GM21723 (cell line): ENCODE data around the gene PIANP.
"Not testable (repeated sequence)": the region's sequence is repeated elsewhere in the genome, so short reads cannot be mapped to it uniquely, and the experiment has no call there.

Experiments
- ATAC-seq: cut with Tn5 transposase; IDR thresholded peaks from one replicate; pipeline ENCODE4 v1.9.1; 2021; ENCODE audit warnings: mild to moderate bottlenecking, moderate library complexity; ENCODE audit not compliant: unreplicated experiment

PIANP gene

GRCh38 chr12:6708351-6708750 lies 7.7 kb upstream of the PIANP start:
- ATAC-seq, result not testable (repeated sequence)

GRCh38 chr12:6703631-6704030 lies 3.0 kb upstream of the PIANP start:
- ATAC-seq, result no peak

- no peak for ATAC-seq
These were observed 608 bp upstream of the PIANP start for GRCh38 chr12:6701078-6701768.

- no peak for ATAC-seq
These were observed 498 bp downstream of the PIANP start for GRCh38 chr12:6699989-6700645.

- no peak for ATAC-seq
These were observed 1.2 kb downstream of the PIANP start for GRCh38 chr12:6699259-6699988.

GRCh38 chr12:6698352-6699046 lies 2.1 kb downstream of the PIANP start:
- ATAC-seq, result no peak

GRCh38 chr12:6697584-6698351 lies 2.8 kb downstream of the PIANP start:
- ATAC-seq, result no peak

GRCh38 chr12:6696690-6697583 lies 3.7 kb downstream of the PIANP start:
- ATAC-seq, result no peak

GRCh38 chr12:6695313-6696045 lies 5.1 kb downstream of the PIANP start:
- ATAC-seq, result no peak

GRCh38 chr12:6694701-6695100 lies 5.9 kb downstream of the PIANP start:
- no peak for ATAC-seq

- no peak for ATAC-seq
These were observed 6.7 kb downstream of the PIANP start for GRCh38 chr12:6693832-6694355.

- no peak for ATAC-seq
These were observed 7.7 kb downstream of the PIANP start for GRCh38 chr12:6692888-6693287.

GRCh38 chr12:6691473-6691872 lies 9.1 kb downstream of the PIANP start:
- ATAC-seq, result no peak

GRCh38 chr12:6688999-6689882 lies 11.4 kb downstream of the PIANP start, which contains the start of gene ZNF384:
Gene ZNF384 (minus strand): TSS chr12:6689375. CDS start chr12:6679520, 9,855 bp downstream.
- ATAC-seq, result peak; percentile 86

GRCh38 chr12:6688543-6688998 lies 12.0 kb downstream of the PIANP start:
- peak; percentile 2 for ATAC-seq

GRCh38 chr12:6685814-6686213 lies 14.8 kb downstream of the PIANP start:
- ATAC-seq, result no peak

- no peak for ATAC-seq
These were observed 16.0 kb downstream of the PIANP start for GRCh38 chr12:6684609-6685008.
